Measurements from ENCODE around the gene DRC1.

DNA sequence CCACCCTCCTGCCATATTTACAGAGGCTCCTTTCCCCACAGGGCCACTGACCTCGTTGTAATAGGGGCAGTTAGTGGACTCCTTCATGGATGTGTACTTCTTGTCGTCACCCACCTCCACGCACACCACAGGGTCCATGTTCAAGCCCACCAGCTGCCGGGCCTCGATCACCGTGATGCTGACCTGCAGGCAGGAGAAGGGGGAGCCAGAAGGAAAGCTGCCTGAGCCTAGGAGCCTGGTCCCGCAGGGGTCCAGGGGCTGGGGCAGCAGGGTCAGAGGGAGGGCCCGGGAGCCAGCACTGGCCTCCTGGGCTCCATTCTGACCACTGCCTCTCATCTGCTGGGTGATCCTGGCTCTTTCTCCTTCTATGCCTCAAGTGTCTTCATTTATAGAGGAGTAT lies 93.2 kb downstream of the DRC1 start:
- TF ChIP-seq RFX5 (IDR thresholded peaks at IDR 0.05) (no peak), EHMT2 (IDR thresholded peaks at IDR 0.05; ENCODE audit: low read depth) (no peak), RARB (CRISPR knock-in tag; IDR thresholded peaks at IDR 0.05) (no peak)
- TF ChIP-seq, protein P1, sequence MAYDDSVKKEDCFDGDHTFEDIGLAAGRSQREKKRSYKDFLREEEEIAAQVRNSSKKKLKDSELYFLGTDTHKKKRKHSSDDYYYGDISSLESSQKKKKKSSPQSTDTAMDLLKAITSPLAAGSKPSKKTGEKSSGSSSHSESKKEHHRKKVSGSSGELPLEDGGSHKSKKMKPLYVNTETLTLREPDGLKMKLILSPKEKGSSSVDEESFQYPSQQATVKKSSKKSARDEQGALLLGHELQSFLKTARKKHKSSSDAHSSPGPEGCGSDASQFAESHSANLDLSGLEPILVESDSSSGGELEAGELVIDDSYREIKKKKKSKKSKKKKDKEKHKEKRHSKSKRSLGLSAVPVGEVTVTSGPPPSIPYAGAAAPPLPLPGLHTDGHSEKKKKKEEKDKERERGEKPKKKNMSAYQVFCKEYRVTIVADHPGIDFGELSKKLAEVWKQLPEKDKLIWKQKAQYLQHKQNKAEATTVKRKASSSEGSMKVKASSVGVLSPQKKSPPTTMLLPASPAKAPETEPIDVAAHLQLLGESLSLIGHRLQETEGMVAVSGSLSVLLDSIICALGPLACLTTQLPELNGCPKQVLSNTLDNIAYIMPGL (CRISPR knock-in tag; IDR thresholded peaks at IDR 0.05; ENCODE audit: borderline replicate concordance): no peak
